K562 (cell line): ENCODE results near the gene FUT2. TPM values are rescaled to one million over a fixed set of nuclear protein-coding genes. Genes with fewer than 3 reads are reported as not detected.

Experiments used
- EWSR1 ChIP-seq: fragments of 450-650 bp; IDR thresholded peaks from 2 replicates; pipeline ENCODE4 v1.6.1; 2018; ENCODE audit warnings: borderline replicate concordance, mild to moderate bottlenecking, low read depth, moderate library complexity; ENCODE audit not compliant: partially characterized antibody
- MXI1 ChIP-seq: IDR thresholded peaks from 2 replicates; pipeline ENCODE4 v1.6.1; 2011; ENCODE audit warnings: low read depth, mild to moderate bottlenecking, improper control_type of control experiment, low read length
- NR2C2 ChIP-seq, 2 experiments: fragments of 200-800 bp in 1 of 2; sonication (Bioruptor generic) in 1 of 2; sonication (generic) in 1 of 2; formaldehyde crosslinking in 1 of 2; IDR thresholded peaks; 2 replicates each; pipeline versions ENCODE4 v1.6.1 to v1.8.0; 2016 to 2022; ENCODE audit warnings: mild to moderate bottlenecking in 1 of 2, missing compliant biosample characterization in 1 of 2, missing genetic modification characterization in 1 of 2, missing genetic modification reagents in 1 of 2
- SMAD2 ChIP-seq: fragments of 150-350 bp; IDR thresholded peaks from 2 replicates; pipeline ENCODE4 v1.6.1; 2014; ENCODE audit warnings: low read depth, mild to moderate bottlenecking, low read length
- SMARCA4 ChIP-seq: fragments of 450-650 bp; IDR thresholded peaks from 2 replicates; pipeline ENCODE4 v1.6.1; 2016
- XRCC4 ChIP-seq: IDR thresholded peaks from one replicate; pipeline ENCODE4 v1.6.1; 2011; ENCODE audit not compliant: insufficient read depth, insufficient read length; ENCODE audit errors: extremely low read depth
- ZNF274 ChIP-seq: IDR thresholded peaks from 2 replicates; pipeline ENCODE4 v1.6.1; 2011; ENCODE audit warnings: low read depth, mild to moderate bottlenecking, low read length, moderate library complexity, borderline replicate concordance
- ZNF347 ChIP-seq: fragments of 450-650 bp; formaldehyde crosslinking; IDR thresholded peaks from 2 replicates; pipeline ENCODE4 v1.4.0; 2020; ENCODE audit warnings: low read depth, mild to moderate bottlenecking, moderate library complexity
- ZNF586 ChIP-seq: fragments of 450-650 bp; formaldehyde crosslinking; conservative IDR thresholded peaks from 2 replicates; pipeline ENCODE4 v1.4.0; 2020; ENCODE audit warnings: mild to moderate bottlenecking, moderate library complexity
- polyA plus RNA-seq, 8 experiments: library from polyadenylated mRNA; depleted of rRNA in 4 of 8; stranded (reverse) in 5 of 8; unstranded in 3 of 8; fragments of >200 nt; fragmentation: Nextera tagmentation in 2 of 8; fragmentation: Illumina TruSeq in 1 of 8; extraction: Ambion mirVana in 2 of 8; extraction: Trizol in 1 of 8; gene quantifications; 2 replicates each; pipeline versions ENCODE4 v1.2.1 to v1.2.3, GENCODE V29; 2011 to 2014; ENCODE audit warnings: inconsistent platforms in 1 of 8, missing spikeins in 1 of 8
- total RNA-seq, 7 experiments: library from RNA; depleted of rRNA in 6 of 7; stranded (reverse); fragments of >200 nt in 6 of 7; fragmentation: Illumina TruSeq in 2 of 7; extraction: Trizol in 2 of 7; gene quantifications; 2 replicates each; pipeline versions ENCODE4 v1.2.1 to v1.2.3, GENCODE V29; 2011 to 2021; ENCODE audit warnings: low replicate concordance in 1 of 7
- TF ChIP-seq, protein P1 (sequence below): fragments of 250-450 bp; sonication (Bioruptor Pico); IDR thresholded peaks from 2 replicates; pipeline ENCODE4 v1.5.0; 2022; ENCODE audit warnings: mild to moderate bottlenecking
- TF ChIP-seq, protein P2 (sequence below): fragments of 250-450 bp; sonication (Bioruptor Pico); IDR thresholded peaks from 2 replicates; pipeline ENCODE4 v1.9.0; 2021; ENCODE audit warnings: mild to moderate bottlenecking
- TF ChIP-seq, protein P3 (sequence below): fragments of 450-650 bp; IDR thresholded peaks from 2 replicates; pipeline ENCODE4 v1.6.1; 2018; ENCODE audit not compliant: partially characterized antibody
- TF ChIP-seq, protein P4 (sequence below): fragments of 250-450 bp; sonication (Bioruptor Pico); IDR thresholded peaks from 2 replicates; pipeline ENCODE4 v1.8.0; 2021; ENCODE audit warnings: moderate library complexity, mild to moderate bottlenecking, inconsistent platforms
- TF ChIP-seq, protein P5 (sequence below), 2 experiments: fragments of 250-450 bp in 1 of 2; fragments of 450-650 bp in 1 of 2; sonication (Bioruptor Pico) in 1 of 2; IDR thresholded peaks; 2 replicates each; pipeline versions ENCODE4 v1.6.1 to v1.8.0; 2016 to 2021; ENCODE audit warnings: mild to moderate bottlenecking in 2 of 2, moderate library complexity in 2 of 2, missing compliant biosample characterization in 1 of 2, missing genetic modification characterization in 1 of 2
- TF ChIP-seq, protein P6 (sequence below): sonication (generic); formaldehyde crosslinking; IDR thresholded peaks from 2 replicates; pipeline ENCODE4 v1.8.0; 2022; ENCODE audit warnings: mild to moderate bottlenecking, missing genetic modification reagents, borderline replicate concordance

FUT2 gene
- total and polyA plus RNA-seq, 9 of the 15 experiments (the other 6 are each of a cell fraction or from before 2014, with no cell fraction given): 0.03 to 0.04 TPM; not detected in 7

DNA sequence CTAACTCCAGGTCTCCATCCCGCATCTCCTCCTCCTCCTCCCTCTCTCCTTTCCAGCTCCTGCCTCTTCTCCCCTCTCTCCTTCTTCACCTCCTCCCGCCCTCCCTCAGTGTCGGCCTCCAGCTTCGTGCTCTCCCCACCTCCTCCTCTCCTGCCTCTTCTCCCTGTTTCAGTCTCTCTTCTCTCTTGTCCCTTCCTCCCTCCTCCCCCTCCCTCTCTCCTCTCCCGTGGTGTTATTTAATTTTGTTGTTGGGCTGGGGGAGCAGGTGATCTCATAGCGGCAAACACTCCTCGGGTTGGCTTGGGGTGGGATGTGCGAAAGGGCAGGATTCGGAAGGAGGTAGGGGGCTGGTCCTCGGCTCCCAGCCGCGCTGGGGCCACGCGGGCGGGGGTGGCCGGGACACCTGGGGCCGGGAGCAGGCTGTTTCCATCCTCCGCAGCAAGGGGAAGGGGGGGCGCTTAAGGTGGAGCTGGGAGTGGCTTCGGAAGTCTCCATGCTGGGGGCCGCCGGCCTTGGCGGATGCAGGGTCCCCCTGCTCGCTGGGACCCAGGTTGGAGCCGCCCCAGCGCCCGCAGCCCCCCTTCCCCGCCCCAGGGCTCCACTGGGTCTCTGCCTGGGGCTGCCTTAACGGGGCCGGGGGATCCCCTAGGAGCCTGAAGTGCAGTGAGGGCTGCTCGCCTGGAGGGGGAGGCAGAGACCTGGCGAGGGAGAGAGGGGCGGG is 49.6 kb upstream of the FUT2 start, which contains the start of gene CA11 (continued):
- TF ChIP-seq, protein P1, sequence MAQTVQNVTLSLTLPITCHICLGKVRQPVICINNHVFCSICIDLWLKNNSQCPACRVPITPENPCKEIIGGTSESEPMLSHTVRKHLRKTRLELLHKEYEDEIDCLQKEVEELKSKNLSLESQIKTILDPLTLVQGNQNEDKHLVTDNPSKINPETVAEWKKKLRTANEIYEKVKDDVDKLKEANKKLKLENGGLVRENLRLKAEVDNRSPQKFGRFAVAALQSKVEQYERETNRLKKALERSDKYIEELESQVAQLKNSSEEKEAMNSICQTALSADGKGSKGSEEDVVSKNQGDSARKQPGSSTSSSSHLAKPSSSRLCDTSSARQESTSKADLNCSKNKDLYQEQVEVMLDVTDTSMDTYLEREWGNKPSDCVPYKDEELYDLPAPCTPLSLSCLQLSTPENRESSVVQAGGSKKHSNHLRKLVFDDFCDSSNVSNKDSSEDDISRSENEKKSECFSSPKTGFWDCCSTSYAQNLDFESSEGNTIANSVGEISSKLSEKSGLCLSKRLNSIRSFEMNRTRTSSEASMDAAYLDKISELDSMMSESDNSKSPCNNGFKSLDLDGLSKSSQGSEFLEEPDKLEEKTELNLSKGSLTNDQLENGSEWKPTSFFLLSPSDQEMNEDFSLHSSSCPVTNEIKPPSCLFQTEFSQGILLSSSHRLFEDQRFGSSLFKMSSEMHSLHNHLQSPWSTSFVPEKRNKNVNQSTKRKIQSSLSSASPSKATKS: no peak
- TF ChIP-seq XRCC4 (no peak), EWSR1 (no peak), NR2C2 (CRISPR knock-in tag; IDR thresholded peaks at IDR 0.05) (no peak), NR2C2 (tag; IDR thresholded peaks at IDR 0.05) (no peak), ZNF274 (no peak), SMARCA4 (0 out of 2 replicates have a peak, but pooled peaks have one; percentile 48), ZNF347 (CRISPR knock-in tag) (no peak), MXI1 (no peak), ZNF586 (CRISPR knock-in tag) (no peak), SMAD2 (no peak)
- TF ChIP-seq, protein P2, sequence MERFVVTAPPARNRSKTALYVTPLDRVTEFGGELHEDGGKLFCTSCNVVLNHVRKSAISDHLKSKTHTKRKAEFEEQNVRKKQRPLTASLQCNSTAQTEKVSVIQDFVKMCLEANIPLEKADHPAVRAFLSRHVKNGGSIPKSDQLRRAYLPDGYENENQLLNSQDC (CRISPR knock-in tag): no peak
- TF ChIP-seq, protein P3, sequence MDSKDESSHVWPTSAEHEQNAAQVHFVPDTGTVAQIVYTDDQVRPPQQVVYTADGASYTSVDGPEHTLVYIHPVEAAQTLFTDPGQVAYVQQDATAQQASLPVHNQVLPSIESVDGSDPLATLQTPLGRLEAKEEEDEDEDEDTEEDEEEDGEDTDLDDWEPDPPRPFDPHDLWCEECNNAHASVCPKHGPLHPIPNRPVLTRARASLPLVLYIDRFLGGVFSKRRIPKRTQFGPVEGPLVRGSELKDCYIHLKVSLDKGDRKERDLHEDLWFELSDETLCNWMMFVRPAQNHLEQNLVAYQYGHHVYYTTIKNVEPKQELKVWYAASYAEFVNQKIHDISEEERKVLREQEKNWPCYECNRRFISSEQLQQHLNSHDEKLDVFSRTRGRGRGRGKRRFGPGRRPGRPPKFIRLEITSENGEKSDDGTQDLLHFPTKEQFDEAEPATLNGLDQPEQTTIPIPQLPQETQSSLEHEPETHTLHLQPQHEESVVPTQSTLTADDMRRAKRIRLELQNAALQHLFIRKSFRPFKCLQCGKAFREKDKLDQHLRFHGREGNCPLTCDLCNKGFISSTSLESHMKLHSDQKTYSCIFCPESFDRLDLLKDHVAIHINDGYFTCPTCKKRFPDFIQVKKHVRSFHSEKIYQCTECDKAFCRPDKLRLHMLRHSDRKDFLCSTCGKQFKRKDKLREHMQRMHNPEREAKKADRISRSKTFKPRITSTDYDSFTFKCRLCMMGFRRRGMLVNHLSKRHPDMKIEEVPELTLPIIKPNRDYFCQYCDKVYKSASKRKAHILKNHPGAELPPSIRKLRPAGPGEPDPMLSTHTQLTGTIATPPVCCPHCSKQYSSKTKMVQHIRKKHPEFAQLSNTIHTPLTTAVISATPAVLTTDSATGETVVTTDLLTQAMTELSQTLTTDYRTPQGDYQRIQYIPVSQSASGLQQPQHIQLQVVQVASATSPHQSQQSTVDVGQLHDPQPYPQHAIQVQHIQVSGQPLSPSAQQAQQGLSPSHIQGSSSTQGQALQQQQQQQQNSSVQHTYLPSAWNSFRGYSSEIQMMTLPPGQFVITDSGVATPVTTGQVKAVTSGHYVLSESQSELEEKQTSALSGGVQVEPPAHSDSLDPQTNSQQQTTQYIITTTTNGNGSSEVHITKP: peak; percentile 82
- TF ChIP-seq, protein P4, sequence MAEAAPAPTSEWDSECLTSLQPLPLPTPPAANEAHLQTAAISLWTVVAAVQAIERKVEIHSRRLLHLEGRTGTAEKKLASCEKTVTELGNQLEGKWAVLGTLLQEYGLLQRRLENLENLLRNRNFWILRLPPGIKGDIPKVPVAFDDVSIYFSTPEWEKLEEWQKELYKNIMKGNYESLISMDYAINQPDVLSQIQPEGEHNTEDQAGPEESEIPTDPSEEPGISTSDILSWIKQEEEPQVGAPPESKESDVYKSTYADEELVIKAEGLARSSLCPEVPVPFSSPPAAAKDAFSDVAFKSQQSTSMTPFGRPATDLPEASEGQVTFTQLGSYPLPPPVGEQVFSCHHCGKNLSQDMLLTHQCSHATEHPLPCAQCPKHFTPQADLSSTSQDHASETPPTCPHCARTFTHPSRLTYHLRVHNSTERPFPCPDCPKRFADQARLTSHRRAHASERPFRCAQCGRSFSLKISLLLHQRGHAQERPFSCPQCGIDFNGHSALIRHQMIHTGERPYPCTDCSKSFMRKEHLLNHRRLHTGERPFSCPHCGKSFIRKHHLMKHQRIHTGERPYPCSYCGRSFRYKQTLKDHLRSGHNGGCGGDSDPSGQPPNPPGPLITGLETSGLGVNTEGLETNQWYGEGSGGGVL: no peak
- TF ChIP-seq, protein P5, sequence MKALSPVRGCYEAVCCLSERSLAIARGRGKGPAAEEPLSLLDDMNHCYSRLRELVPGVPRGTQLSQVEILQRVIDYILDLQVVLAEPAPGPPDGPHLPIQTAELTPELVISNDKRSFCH (CRISPR knock-in tag; IDR thresholded peaks at IDR 0.05): no peak
- TF ChIP-seq, protein P5 (tag; IDR thresholded peaks at IDR 0.05): no peak
- TF ChIP-seq, protein P6, sequence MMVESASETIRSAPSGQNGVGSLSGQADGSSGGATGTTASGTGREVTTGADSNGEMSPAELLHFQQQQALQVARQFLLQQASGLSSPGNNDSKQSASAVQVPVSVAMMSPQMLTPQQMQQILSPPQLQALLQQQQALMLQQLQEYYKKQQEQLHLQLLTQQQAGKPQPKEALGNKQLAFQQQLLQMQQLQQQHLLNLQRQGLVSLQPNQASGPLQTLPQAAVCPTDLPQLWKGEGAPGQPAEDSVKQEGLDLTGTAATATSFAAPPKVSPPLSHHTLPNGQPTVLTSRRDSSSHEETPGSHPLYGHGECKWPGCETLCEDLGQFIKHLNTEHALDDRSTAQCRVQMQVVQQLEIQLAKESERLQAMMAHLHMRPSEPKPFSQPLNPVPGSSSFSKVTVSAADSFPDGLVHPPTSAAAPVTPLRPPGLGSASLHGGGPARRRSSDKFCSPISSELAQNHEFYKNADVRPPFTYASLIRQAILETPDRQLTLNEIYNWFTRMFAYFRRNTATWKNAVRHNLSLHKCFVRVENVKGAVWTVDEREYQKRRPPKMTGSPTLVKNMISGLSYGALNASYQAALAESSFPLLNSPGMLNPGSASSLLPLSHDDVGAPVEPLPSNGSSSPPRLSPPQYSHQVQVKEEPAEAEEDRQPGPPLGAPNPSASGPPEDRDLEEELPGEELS (CRISPR knock-in tag): no peak
